H1 (cell line): ENCODE results near the gene ECI1. TPM values are rescaled to one million over a fixed set of nuclear protein-coding genes. Genes with fewer than 3 reads are reported as not detected.

Experiments
- BCL11A ChIP-seq, 2 experiments: IDR thresholded peaks; one replicate each; pipeline ENCODE4 v1.6.1; 2011; ENCODE audit warnings: low read depth in 2 of 2, low read length in 2 of 2, mild to moderate bottlenecking in 2 of 2
- CBX5 ChIP-seq: fragments of 300-800, 300-1000 bp; sonication (generic); IDR thresholded peaks from 2 replicates; pipeline ENCODE4 v1.7.1; 2016; ENCODE audit warnings: antibody characterized with exemption, low read length, low read depth
- CHD1 ChIP-seq: IDR thresholded peaks from 2 replicates; pipeline ENCODE4 v1.6.1; 2012; ENCODE audit warnings: low read depth, low read length, improper control_type of control experiment
- GABPA ChIP-seq: IDR thresholded peaks from 2 replicates; pipeline ENCODE4 v1.6.1; 2011; ENCODE audit warnings: mild to moderate bottlenecking, low read length, moderate library complexity, borderline replicate concordance; ENCODE audit not compliant: insufficient read depth
- HDAC2 ChIP-seq, 2 experiments: fragments of 300-600 bp in 1 of 2; sonication (generic) in 1 of 2; IDR thresholded peaks; 2 replicates each; pipeline ENCODE4 v1.6.1; 2011 to 2012; ENCODE audit warnings: low read depth in 2 of 2, low read length in 2 of 2, mild to moderate bottlenecking in 2 of 2, moderate library complexity in 2 of 2, borderline replicate concordance in 1 of 2, inconsistent platforms in 1 of 2
- HDAC6 ChIP-seq: IDR thresholded peaks from one replicate; pipeline ENCODE4 v1.7.1; 2012; ENCODE audit warnings: low read depth, mild to moderate bottlenecking, inconsistent platforms, low read length, moderate library complexity
- KDM4A ChIP-seq: IDR thresholded peaks from one replicate; pipeline ENCODE4 v1.7.1; 2012; ENCODE audit warnings: low read depth, mild to moderate bottlenecking, moderate library complexity, low read length, inconsistent platforms; ENCODE audit not compliant: severe bottlenecking
- MAFK ChIP-seq: IDR thresholded peaks from 2 replicates; pipeline ENCODE4 v1.6.1; 2012; ENCODE audit warnings: low read depth, mild to moderate bottlenecking, improper control_type of control experiment, low read length
- RAD21 ChIP-seq, 2 experiments: IDR thresholded peaks in 1 of 2; conservative IDR thresholded peaks in 1 of 2; 2 replicates each; pipeline ENCODE4 v1.6.1; 2011; ENCODE audit warnings: low read depth in 2 of 2, low read length in 2 of 2, improper control_type of control experiment in 1 of 2, inconsistent platforms in 1 of 2, mild to moderate bottlenecking in 1 of 2, moderate library complexity in 1 of 2
- RNF2 ChIP-seq: fragments of 200-900, 300-1000 bp; sonication (generic); IDR thresholded peaks from 2 replicates; pipeline ENCODE4 v1.7.1; 2016; ENCODE audit warnings: borderline replicate concordance, low read depth, mild to moderate bottlenecking, antibody characterized with exemption, low read length; ENCODE audit not compliant: poor library complexity, severe bottlenecking; ENCODE audit errors: missing control alignments
- SIN3A ChIP-seq, 2 experiments: IDR thresholded peaks in 1 of 2; conservative IDR thresholded peaks in 1 of 2; 2 replicates each; pipeline ENCODE4 v1.6.1; 2011 to 2012; ENCODE audit warnings: low read length in 2 of 2, improper control_type of control experiment in 1 of 2, low read depth in 1 of 2, mild to moderate bottlenecking in 1 of 2
- SP2 ChIP-seq: IDR thresholded peaks from 2 replicates; pipeline ENCODE4 v1.6.1; 2012; ENCODE audit warnings: mild to moderate bottlenecking, low read length, inconsistent platforms
- SP4 ChIP-seq: IDR thresholded peaks from 2 replicates; pipeline ENCODE4 v1.6.1; 2012; ENCODE audit warnings: low read length, inconsistent platforms
- SRF ChIP-seq: IDR thresholded peaks from 2 replicates; pipeline ENCODE4 v1.6.1; 2011; ENCODE audit warnings: mild to moderate bottlenecking, low read depth, low read length, moderate library complexity
- TAF7 ChIP-seq: optimal IDR thresholded peaks from 2 replicates; pipeline ENCODE3; 2011; ENCODE audit warnings: low read depth, mild to moderate bottlenecking, inconsistent platforms, low read length, moderate library complexity, borderline replicate concordance
- polyA plus RNA-seq, 7 experiments: library from polyadenylated mRNA; depleted of rRNA in 3 of 7; stranded (reverse) in 5 of 7; unstranded in 2 of 7; fragments of >200 nt in 5 of 7; fragments of 200-250 nt in 2 of 7; gene quantifications; 1 replicate in 5 of 7; 2 replicates in 1 of 7; 4 replicates in 1 of 7; pipeline versions ENCODE4 v1.2.1 to v1.2.3, GENCODE V29; 2011 to 2013; ENCODE audit warnings: missing spikeins in 2 of 7, mixed read lengths in 2 of 7
- total RNA-seq: library from RNA; stranded (reverse); fragmentation: NEBNext Ultra II Directional; extraction: Animal tissue kit (Norgen Biotek cat#: 25700); gene quantifications from 2 replicates; pipeline ENCODE4 v1.2.1, GENCODE V29; 2021
- TF ChIP-seq, protein P1 (sequence below): IDR thresholded peaks from 2 replicates; pipeline ENCODE4 v1.6.1; 2012; ENCODE audit warnings: inconsistent platforms
- TF ChIP-seq, protein P2 (sequence below): IDR thresholded peaks from 2 replicates; pipeline ENCODE4 v1.6.1; 2012; ENCODE audit warnings: inconsistent platforms
- TF ChIP-seq, protein P3 (sequence below), 3 experiments: IDR thresholded peaks; 1 replicate in 2 of 3; 2 replicates in 1 of 3; pipeline versions ENCODE4 v1.5.1 to v1.6.1; 2011; ENCODE audit warnings: low read length in 3 of 3, mild to moderate bottlenecking in 3 of 3, inconsistent platforms in 2 of 3, low read depth in 1 of 3, moderate library complexity in 1 of 3; ENCODE audit not compliant: insufficient read depth in 1 of 3; ENCODE audit errors: control extremely low read depth in 1 of 3

The ECI1 gene
- total and polyA plus RNA-seq, 2 of the 8 experiments (the other 6 are each of a cell fraction or from before 2014, with no cell fraction given): 79.5 to 151 TPM

DNA sequence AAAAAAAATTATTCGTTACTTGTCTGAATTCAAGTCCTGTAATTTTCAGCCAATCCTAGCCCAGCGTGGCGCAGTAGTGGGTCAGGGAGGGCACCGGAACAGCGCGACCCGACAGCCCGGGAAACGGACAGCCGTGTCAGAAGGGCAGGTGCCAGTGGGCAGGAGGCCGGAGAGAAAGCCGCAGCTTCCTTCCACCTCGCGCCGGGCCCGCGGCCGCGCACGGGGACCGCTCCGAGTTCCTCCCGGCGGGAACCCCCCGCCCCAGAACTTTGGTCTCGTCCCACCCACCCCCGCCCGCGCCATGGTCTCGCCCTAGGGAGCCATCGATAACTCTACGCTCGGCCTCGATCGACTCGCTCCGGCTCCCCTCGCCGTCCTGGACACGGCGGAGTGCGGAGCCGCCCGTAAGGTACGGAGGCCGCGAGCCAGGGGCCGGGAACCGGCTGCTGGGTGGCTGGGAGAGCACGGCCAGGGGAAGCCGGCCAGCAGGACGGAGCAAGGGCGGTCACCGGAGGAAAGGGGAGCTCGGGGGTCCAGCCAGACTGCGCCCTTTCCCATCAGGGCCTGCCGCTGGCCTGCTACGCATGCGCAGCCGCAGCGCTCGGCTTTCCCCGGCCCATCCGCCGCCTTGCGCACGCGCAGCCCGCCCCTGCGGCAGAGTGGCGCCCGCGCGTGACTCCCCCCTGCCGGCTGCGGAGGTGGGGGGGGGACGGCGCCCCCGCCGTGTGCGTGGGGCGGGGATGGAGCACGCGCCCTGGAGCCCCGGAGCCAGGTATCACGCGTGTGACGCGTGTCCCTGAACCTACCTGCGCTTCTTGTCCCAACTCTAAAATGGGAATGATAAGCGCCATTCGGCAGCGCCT, 46.1 kb downstream of the ECI1 start, which contains the start of gene MLST8 (continued):
- TF ChIP-seq TAF7 (peak; percentile 78), RAD21 (IDR thresholded peaks at IDR 0.05 in 1 of 2, conservative IDR thresholded peaks at IDR 0.05 in 1 of 2; ENCODE audit: low read depth in 2 of 2, low read length in 2 of 2) (no peak), MAFK (no peak), SIN3A (conservative IDR thresholded peaks at IDR 0.05 in 1 of 2, IDR thresholded peaks at IDR 0.05 in 1 of 2; ENCODE audit: low read depth in 1 of 2, low read length in 2 of 2) (peak; percentile 27 to 78; a peak in 2 of 4 replicates), SP2 (no peak), RNF2 (no peak), CHD1 (peak; percentile 80; the same call in 1 of the 2 replicates), HDAC6 (no peak), CBX5 (no peak), GABPA (no peak), KDM4A (peak; percentile 98), SRF (peak; percentile 96), HDAC2 (IDR thresholded peaks at IDR 0.05; ENCODE audit: borderline replicate concordance in 1 of 2, low read depth in 2 of 2, low read length in 2 of 2) (no peak; a peak in 1 of 4 replicates), BCL11A (IDR thresholded peaks at IDR 0.05; ENCODE audit: low read depth in 2 of 2, low read length in 2 of 2) (no peak), SP4 (0 out of 2 replicates have a peak, but pooled peaks have one; percentile 91)
- TF ChIP-seq, protein P1, sequence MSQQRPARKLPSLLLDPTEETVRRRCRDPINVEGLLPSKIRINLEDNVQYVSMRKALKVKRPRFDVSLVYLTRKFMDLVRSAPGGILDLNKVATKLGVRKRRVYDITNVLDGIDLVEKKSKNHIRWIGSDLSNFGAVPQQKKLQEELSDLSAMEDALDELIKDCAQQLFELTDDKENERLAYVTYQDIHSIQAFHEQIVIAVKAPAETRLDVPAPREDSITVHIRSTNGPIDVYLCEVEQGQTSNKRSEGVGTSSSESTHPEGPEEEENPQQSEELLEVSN: no peak
- TF ChIP-seq, protein P2, sequence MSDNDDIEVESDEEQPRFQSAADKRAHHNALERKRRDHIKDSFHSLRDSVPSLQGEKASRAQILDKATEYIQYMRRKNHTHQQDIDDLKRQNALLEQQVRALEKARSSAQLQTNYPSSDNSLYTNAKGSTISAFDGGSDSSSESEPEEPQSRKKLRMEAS: peak; percentile 63; the same call in 1 of the 2 replicates
- TF ChIP-seq, protein P3, sequence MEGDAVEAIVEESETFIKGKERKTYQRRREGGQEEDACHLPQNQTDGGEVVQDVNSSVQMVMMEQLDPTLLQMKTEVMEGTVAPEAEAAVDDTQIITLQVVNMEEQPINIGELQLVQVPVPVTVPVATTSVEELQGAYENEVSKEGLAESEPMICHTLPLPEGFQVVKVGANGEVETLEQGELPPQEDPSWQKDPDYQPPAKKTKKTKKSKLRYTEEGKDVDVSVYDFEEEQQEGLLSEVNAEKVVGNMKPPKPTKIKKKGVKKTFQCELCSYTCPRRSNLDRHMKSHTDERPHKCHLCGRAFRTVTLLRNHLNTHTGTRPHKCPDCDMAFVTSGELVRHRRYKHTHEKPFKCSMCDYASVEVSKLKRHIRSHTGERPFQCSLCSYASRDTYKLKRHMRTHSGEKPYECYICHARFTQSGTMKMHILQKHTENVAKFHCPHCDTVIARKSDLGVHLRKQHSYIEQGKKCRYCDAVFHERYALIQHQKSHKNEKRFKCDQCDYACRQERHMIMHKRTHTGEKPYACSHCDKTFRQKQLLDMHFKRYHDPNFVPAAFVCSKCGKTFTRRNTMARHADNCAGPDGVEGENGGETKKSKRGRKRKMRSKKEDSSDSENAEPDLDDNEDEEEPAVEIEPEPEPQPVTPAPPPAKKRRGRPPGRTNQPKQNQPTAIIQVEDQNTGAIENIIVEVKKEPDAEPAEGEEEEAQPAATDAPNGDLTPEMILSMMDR (IDR thresholded peaks at IDR 0.05; ENCODE audit: control extremely low read depth in 1 of 3, insufficient read depth in 1 of 3, low read depth in 1 of 3, low read length in 3 of 3): no peak
